SK-N-SH (cell line): ENCODE data around the gene CTSE. TPM values are rescaled to one million over a fixed set of nuclear protein-coding genes. Genes with fewer than 3 reads are reported as not detected.

Experiments used
- CTCF ChIA-PET: fragments of 300-600, 350-600 bp; formaldehyde crosslinking; extraction: SDS; loops from one replicate; lab custom pipeline; 2021; lab: Yijun Ruan, JAX
- POLR2A ChIA-PET: fragments of 350-600 bp; sonication (Branson Sonifier 250); formaldehyde crosslinking; extraction: SDS; loops from one replicate; lab custom pipeline; 2020; ENCODE audit warnings: antibody characterized with exemption, inconsistent platforms; lab: Yijun Ruan, JAX
- DNase-seq: peaks from one replicate; pipeline ENCODE4 v3.0.0; 2012
- H2AFZ ChIP-seq: fragments of 200-600 bp; sonication (generic); 2 replicates; pipeline ENCODE4 v1.8.1; 2016; ENCODE audit warnings: antibody characterized with exemption, mild to moderate bottlenecking, low read depth
- H3F3A ChIP-seq: fragments of 200-600 bp; sonication (generic); replicated peaks from 2 replicates; pipeline ENCODE3; 2016; ENCODE audit warnings: antibody characterized with exemption, mild to moderate bottlenecking; ENCODE audit not compliant: insufficient read depth
- H3K27ac ChIP-seq, 2 experiments: fragments of 200-500 bp in 1 of 2; fragments of 200-600 bp in 1 of 2; sonication (Bioruptor generic) in 1 of 2; sonication (generic), shearing (Covaris generic) in 1 of 2; 2 replicates each; pipeline versions ENCODE4 v1.5.1 to v1.6.1; 2014 to 2016; ENCODE audit warnings: low read depth in 2 of 2, inconsistent platforms in 1 of 2, low read length in 1 of 2, mild to moderate bottlenecking in 1 of 2, mixed read lengths in 1 of 2
- H3K27me3 ChIP-seq: fragments of 200-600 bp; sonication (generic), shearing (Covaris generic); 2 replicates; pipeline ENCODE4 v1.6.1; 2016; ENCODE audit warnings: mixed run types; ENCODE audit not compliant: insufficient read depth
- H3K36me3 ChIP-seq, 2 experiments: fragments of 200-500 bp in 1 of 2; fragments of 200-600 bp in 1 of 2; sonication (Bioruptor generic) in 1 of 2; sonication (generic) in 1 of 2; replicated peaks in 1 of 2; 2 replicates each; pipeline versions ENCODE3 to v1.5.1; 2014 to 2016; ENCODE audit warnings: low read length in 1 of 2, mild to moderate bottlenecking in 1 of 2; ENCODE audit not compliant: insufficient read depth in 2 of 2, control insufficient read depth in 1 of 2
- H3K4me1 ChIP-seq, 2 experiments: fragments of 200-500 bp in 1 of 2; fragments of 200-600 bp in 1 of 2; sonication (Bioruptor generic) in 1 of 2; sonication (generic), shearing (Covaris generic) in 1 of 2; 2 replicates each; pipeline versions ENCODE4 v1.5.1 to v1.6.1; 2014 to 2016; ENCODE audit warnings: low read depth in 1 of 2, low read length in 1 of 2, mixed run types in 1 of 2; ENCODE audit not compliant: insufficient read depth in 2 of 2, control insufficient read depth in 1 of 2
- H3K4me2 ChIP-seq: fragments of 200-600 bp; sonication (generic), shearing (Covaris generic); 2 replicates; pipeline ENCODE4 v1.6.1; 2017; ENCODE audit warnings: mixed run types
- H3K4me3 ChIP-seq, 2 experiments: fragments of 200-500 bp in 1 of 2; fragments of 200-600 bp in 1 of 2; sonication (Bioruptor generic) in 1 of 2; sonication (generic), shearing (Covaris generic) in 1 of 2; 2 replicates each; pipeline versions ENCODE4 v1.5.1 to v1.8.1; 2014 to 2016; ENCODE audit warnings: low read depth in 2 of 2, inconsistent platforms in 1 of 2, low read length in 1 of 2, mild to moderate bottlenecking in 1 of 2, mixed read lengths in 1 of 2, moderate library complexity in 1 of 2
- H3K79me2 ChIP-seq: fragments of 200-600 bp; sonication (generic); 2 replicates; pipeline ENCODE4 v1.8.1; 2017; ENCODE audit warnings: mild to moderate bottlenecking; ENCODE audit not compliant: insufficient read depth
- H3K9ac ChIP-seq: fragments of 200-600 bp; sonication (generic); 2 replicates; pipeline ENCODE4 v1.6.1; 2017; ENCODE audit warnings: mixed run types
- H3K9me2 ChIP-seq: fragments of 200-600 bp; sonication (generic); 2 replicates; pipeline ENCODE4 v1.6.1; 2017; ENCODE audit warnings: mixed run types
- H3K9me3 ChIP-seq: fragments of 200-600 bp; sonication (generic); 2 replicates; pipeline ENCODE4 v1.6.1; 2017; ENCODE audit warnings: mixed run types, mild to moderate bottlenecking, moderate library complexity
- H4K20me1 ChIP-seq: fragments of 200-600 bp; sonication (generic); 2 replicates; pipeline ENCODE4 v1.6.1; 2017; ENCODE audit warnings: mild to moderate bottlenecking, mixed run types; ENCODE audit not compliant: insufficient read depth
- CHD2 ChIP-seq: fragments of 150-350 bp; IDR thresholded peaks from 2 replicates; pipeline ENCODE4 v1.6.1; 2018; ENCODE audit warnings: low read length; ENCODE audit not compliant: partially characterized antibody
- ELF1 ChIP-seq: IDR thresholded peaks from 2 replicates; pipeline ENCODE4 v1.4.0; 2012
- EZH2phosphoT487 ChIP-seq: fragments of 200-600 bp; sonication (generic); IDR thresholded peaks from 2 replicates; pipeline ENCODE4 v1.6.1; 2017; ENCODE audit warnings: low read depth, mixed run types, mild to moderate bottlenecking, antibody characterized with exemption, moderate library complexity, borderline replicate concordance
- FOXJ3 ChIP-seq: sonication (generic); formaldehyde crosslinking; IDR thresholded peaks from 2 replicates; pipeline ENCODE4 v1.5.1; 2020; ENCODE audit warnings: mild to moderate bottlenecking, missing genetic modification reagents
- FOXM1 ChIP-seq: IDR thresholded peaks from 2 replicates; pipeline ENCODE4 v1.4.0; 2012; ENCODE audit warnings: low read depth, mild to moderate bottlenecking
- GATA2 ChIP-seq: sonication (generic); formaldehyde crosslinking; IDR thresholded peaks from 2 replicates; pipeline ENCODE4 v1.5.0; 2020; ENCODE audit warnings: mild to moderate bottlenecking, missing genetic modification reagents
- IRF3 ChIP-seq: fragments of 150-350 bp; IDR thresholded peaks from 2 replicates; pipeline ENCODE4 v1.6.1; 2016; ENCODE audit warnings: mild to moderate bottlenecking, low read depth, low read length
- JUND ChIP-seq: IDR thresholded peaks from 2 replicates; pipeline ENCODE4 v1.4.0; 2012
- MXI1 ChIP-seq: IDR thresholded peaks from 2 replicates; pipeline ENCODE4 v1.6.1; 2012; ENCODE audit warnings: mild to moderate bottlenecking, low read depth, low read length, improper control_type of control experiment
- NFIC ChIP-seq: IDR thresholded peaks from 2 replicates; pipeline ENCODE4 v1.4.0; 2012; ENCODE audit warnings: borderline replicate concordance
- NRF1 ChIP-seq: IDR thresholded peaks from 2 replicates; pipeline ENCODE4 v1.6.1; 2012; ENCODE audit warnings: low read depth, mild to moderate bottlenecking, low read length
- POLR2AphosphoS5 ChIP-seq: IDR thresholded peaks from 2 replicates; pipeline ENCODE4 v1.6.1; 2012; ENCODE audit warnings: low read depth, low read length
- RAD21 ChIP-seq: IDR thresholded peaks from 2 replicates; pipeline ENCODE4 v1.6.1; 2012; ENCODE audit warnings: mild to moderate bottlenecking, low read length
- RCOR1 ChIP-seq: fragments of 150-350 bp; IDR thresholded peaks from 2 replicates; pipeline ENCODE4 v1.6.1; 2017; ENCODE audit warnings: antibody characterized with exemption, low read length
- RXRA ChIP-seq: IDR thresholded peaks from 2 replicates; pipeline ENCODE4 v1.4.0; 2012; ENCODE audit warnings: low read depth, mild to moderate bottlenecking, borderline replicate concordance
- TAF1 ChIP-seq: IDR thresholded peaks from 2 replicates; pipeline ENCODE4 v1.6.1; 2012; ENCODE audit warnings: low read depth, mild to moderate bottlenecking, low read length, moderate library complexity, borderline replicate concordance
- TCF12 ChIP-seq: IDR thresholded peaks from 2 replicates; pipeline ENCODE4 v1.4.0; 2012
- TEAD4 ChIP-seq: IDR thresholded peaks from 2 replicates; pipeline ENCODE4 v1.4.0; 2012; ENCODE audit warnings: mild to moderate bottlenecking, borderline replicate concordance; ENCODE audit not compliant: insufficient read depth
- USF1 ChIP-seq: IDR thresholded peaks from 2 replicates; pipeline ENCODE4 v1.4.0; 2012; ENCODE audit warnings: low read depth, borderline replicate concordance
- ZBTB33 ChIP-seq: IDR thresholded peaks from 2 replicates; pipeline ENCODE4 v1.4.0; 2012; ENCODE audit warnings: low read depth, borderline replicate concordance
- WGBS: methylation state at CpG from one replicate; pipeline ENCODE4 v1.1.6; 2017; ENCODE audit warnings: low lambda C conversion rate; 5-methylcytosine and 5-hydroxymethylcytosine counted together
- polyA plus RNA-seq, 3 experiments: library from polyadenylated mRNA; depleted of rRNA; stranded (reverse); fragments of >200 nt; gene quantifications; 2 replicates each; pipeline ENCODE4 v1.2.3, GENCODE V29; 2012

Gene CTSE
- polyA plus RNA-seq, 1 of the 3 experiments (the other 2 are of a cell fraction): not detected

- TF ChIP-seq ZBTB33: no peak
These were observed 23.6 kb upstream of the CTSE start (continued) for GRCh38 chr1:206047271-206047670.

GRCh38 chr1:206041640-206042039 lies 17.9 kb upstream of the CTSE start:
- Histone ChIP-seq H3K27me3 (peaks cover 37% of the 10 kb centered on the region; the same call in 1 of the 2 replicates), H3K36me3 (no peaks in the 10 kb centered on the region), H3K9me3 (no peaks in the 10 kb centered on the region), H3K4me2 (no peak overlapping the region), H3F3A (no peaks in the 10 kb centered on the region), H2AFZ (no peak overlapping the region), H3K9ac (no peak overlapping the region), H4K20me1 (no peaks in the 10 kb centered on the region), H3K4me3 (no peak overlapping the region), H3K9me2 (no peaks in the 10 kb centered on the region), H3K4me1 (peaks cover 0 to 5% of the 10 kb centered on the region in 2 experiments; a peak in 1 of 4 replicates), H3K27ac (no peak overlapping the region), H3K79me2 (no peaks in the 10 kb centered on the region)
- 69% methylated on average over 7 of the region's 7 CpGs for WGBS
- ChIA-PET POLR2A (no interaction called here), CTCF (interaction anchor here (4.1 kb wide), 1 partner anchor 11 kb away, joined by 23 read pairs; no protein-coding TSS in a partner anchor)
- no peak for TF ChIP-seq RXRA
- TF ChIP-seq MXI1: peak; percentile 14; the same call in 1 of the 2 replicates
- TF ChIP-seq TAF1: no peak
- TF ChIP-seq GATA2 (CRISPR knock-in tag): no peak
- DNase-seq: peak; percentile 25

GRCh38 chr1:206040328-206040727 lies 16.6 kb upstream of the CTSE start:
- H3F3A ChIP-seq: no peaks in the 10 kb centered on the region
- no peak overlapping the region for H3K27ac ChIP-seq
- H3K36me3 ChIP-seq: no peaks in the 10 kb centered on the region
- TF ChIP-seq TEAD4 (no peak), TCF12 (no peak), IRF3 (no peak), ZBTB33 (no peak), JUND (no peak), EZH2phosphoT487 (no peak), FOXM1 (no peak), CHD2 (no peak), RAD21 (no peak), NFIC (no peak), RCOR1 (no peak), POLR2AphosphoS5 (no peak), MXI1 (no peak), USF1 (no peak), ELF1 (no peak), RXRA (no peak), TAF1 (no peak), NRF1 (no peak), FOXJ3 (CRISPR knock-in tag) (no peak)
- H3K9me3 ChIP-seq: no peaks in the 10 kb centered on the region
- no peak overlapping the region for H2AFZ ChIP-seq
- no peaks in the 10 kb centered on the region for H4K20me1 ChIP-seq
- H3K4me2 ChIP-seq: no peak overlapping the region
- peaks cover 0 to 5% of the 10 kb centered on the region in 2 experiments; a peak in 1 of 4 replicates for H3K4me1 ChIP-seq
- H3K27me3 ChIP-seq: peaks cover 44% of the 10 kb centered on the region; the same call in 1 of the 2 replicates
- H3K9ac ChIP-seq: no peak overlapping the region
- no peaks in the 10 kb centered on the region for H3K9me2 ChIP-seq
- H3K4me3 ChIP-seq: no peak overlapping the region
- ChIA-PET CTCF (interaction anchor here (1.3 to 4.1 kb wide), 2 partner anchors 10 to 63 kb away, joined by 4 to 23 read pairs; no protein-coding TSS in a partner anchor), POLR2A (no interaction called here)
- H3K79me2 ChIP-seq: no peaks in the 10 kb centered on the region
- DNase-seq: no peak
- 51% methylated on average over 5 of the region's 5 CpGs for WGBS
